HTERT RPE-1 (cell line): ENCODE measurements around the gene ACE.

Experiments
- in situ Hi-C: fragments of 300-500 bp; cut with MboI; formaldehyde crosslinking; loops from 4 replicates; pipeline ENCODE4 v1.14.3; 2020; ENCODE audit warnings: low sequenced_read_pairs

ACE gene

GRCh38 chr17:63490329-63490728 is 13.5 kb downstream of the ACE start:
- in situ Hi-C loops = no loop called here

- in situ Hi-C loops = no loop called here
These were observed 14.1 kb downstream of the ACE start for GRCh38 chr17:63490858-63491400.

GRCh38 chr17:63491413-63491812 is 14.6 kb downstream of the ACE start:
- in situ Hi-C loops = no loop called here

GRCh38 chr17:63491977-63492618 is 15.2 kb downstream of the ACE start:
- in situ Hi-C loops = no loop called here

- in situ Hi-C loops = no loop called here
These were observed 16.1 kb downstream of the ACE start for GRCh38 chr17:63492940-63493339.

GRCh38 chr17:63493411-63493810 is 16.6 kb downstream of the ACE start:
- in situ Hi-C loops = no loop called here

- in situ Hi-C loops = no loop called here
These were observed 17.6 kb downstream of the ACE start for GRCh38 chr17:63494300-63494928.

GRCh38 chr17:63495491-63495890 is 18.6 kb downstream of the ACE start:
- in situ Hi-C loops = no loop called here

GRCh38 chr17:63496177-63496576 is 19.3 kb downstream of the ACE start:
- in situ Hi-C loops = no loop called here

- in situ Hi-C loops = no loop called here
These were observed 20.0 kb downstream of the ACE start for GRCh38 chr17:63496663-63497400.

GRCh38 chr17:63497708-63498483 is 21.0 kb downstream of the ACE start:
- in situ Hi-C loops = no loop called here

GRCh38 chr17:63498626-63499195 is 21.9 kb downstream of the ACE start:
- in situ Hi-C loops = no loop called here

- in situ Hi-C loops = no loop called here
These were observed 23.9 kb downstream of the ACE start for GRCh38 chr17:63500543-63501390.

GRCh38 chr17:63503341-63503705 is 26.5 kb downstream of the ACE start:
- in situ Hi-C loops = no loop called here

GRCh38 chr17:63504261-63504660 is 27.4 kb downstream of the ACE start:
- in situ Hi-C loops = no loop called here

GRCh38 chr17:63505341-63505740 is 28.5 kb downstream of the ACE start:
- in situ Hi-C loops = no loop called here

- in situ Hi-C loops = no loop called here
These were observed 29.8 kb downstream of the ACE start for GRCh38 chr17:63506627-63507026.

GRCh38 chr17:63511331-63511730 is 34.5 kb downstream of the ACE start:
- in situ Hi-C loops = no loop called here

GRCh38 chr17:63512388-63512787 is 35.5 kb downstream of the ACE start:
- in situ Hi-C loops = no loop called here
